ENCODE data around the gene TMEM170B.
"Not testable (repeated sequence)": the region's sequence is repeated elsewhere in the genome, so short reads cannot be mapped to it uniquely, and the experiment has no call there.

Gene TMEM170B

DNA sequence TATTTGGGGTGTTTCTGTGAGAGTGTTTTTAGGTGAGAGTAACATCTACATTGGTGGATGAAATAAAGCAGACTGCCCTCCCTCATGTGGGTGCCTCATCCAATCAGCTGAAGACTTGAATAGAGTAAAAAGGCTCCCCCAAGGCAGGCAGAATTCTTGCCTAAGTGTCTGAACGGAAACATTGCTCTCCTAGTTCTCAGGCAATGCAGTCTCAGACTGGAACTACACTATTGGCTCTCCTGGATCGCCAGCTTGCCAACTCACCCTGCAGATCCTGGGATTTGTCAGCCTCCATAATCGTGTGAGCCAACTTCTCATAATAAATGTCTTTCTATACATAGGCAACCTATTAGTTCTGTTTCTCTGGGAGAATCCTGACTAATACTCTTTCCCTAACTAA lies 5.5 kb upstream of the TMEM170B start:
- DNase-seq = no peak

- no peak for DNase-seq
Observed at GRCh38 chr6:11534561-11534960, 3.0 kb upstream of the TMEM170B start.

GRCh38 chr6:11535801-11536230 lies 1.7 kb upstream of the TMEM170B start:
- DNase-seq = no peak

- peak; percentile 11 for DNase-seq
Observed at GRCh38 chr6:11536795-11537194, 754 bp upstream of the TMEM170B start.

DNA sequence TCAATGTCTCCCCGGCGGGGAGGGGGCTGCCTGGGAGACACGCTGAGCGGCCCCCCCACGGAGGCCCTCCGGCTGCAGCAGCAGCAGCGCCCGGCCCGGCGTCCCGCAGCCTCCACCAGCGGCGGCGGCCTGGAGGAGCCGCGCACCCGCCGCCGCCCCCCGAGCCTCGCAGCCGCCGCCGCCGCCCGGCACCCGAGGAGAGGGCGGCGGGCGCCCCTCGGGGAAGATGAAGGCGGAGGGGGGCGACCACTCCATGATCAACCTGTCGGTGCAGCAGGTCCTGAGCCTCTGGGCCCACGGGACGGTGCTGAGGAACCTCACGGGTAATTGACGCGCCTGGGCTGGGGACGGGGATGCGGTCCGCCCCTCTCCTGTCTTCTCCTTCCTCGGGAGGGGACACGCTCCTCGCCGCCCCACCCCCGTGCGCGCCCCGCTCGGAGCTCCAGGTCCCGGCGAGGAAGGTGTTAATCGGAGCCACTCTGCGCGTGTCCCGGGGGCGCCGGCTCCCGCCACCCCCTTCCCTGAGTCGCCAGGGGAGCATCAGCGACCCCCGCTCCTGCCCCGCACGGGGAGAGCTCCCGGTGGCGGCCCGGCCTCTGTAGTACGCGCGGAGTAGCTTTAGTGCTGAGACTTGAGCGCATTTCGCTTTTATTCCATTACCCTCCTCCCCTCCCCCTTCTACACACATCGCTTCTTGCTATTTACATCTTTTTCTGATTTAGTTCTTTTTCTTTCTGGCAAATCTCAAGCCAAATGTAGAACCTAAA lies 686 bp downstream of the TMEM170B start:
- peak; percentile 34 for DNase-seq

- no peak for DNase-seq
Observed at GRCh38 chr6:11538819-11539468, 1.4 kb downstream of the TMEM170B start.

- DNase-seq = no peak
Observed at GRCh38 chr6:11542863-11543262, 5.3 kb downstream of the TMEM170B start.

DNA sequence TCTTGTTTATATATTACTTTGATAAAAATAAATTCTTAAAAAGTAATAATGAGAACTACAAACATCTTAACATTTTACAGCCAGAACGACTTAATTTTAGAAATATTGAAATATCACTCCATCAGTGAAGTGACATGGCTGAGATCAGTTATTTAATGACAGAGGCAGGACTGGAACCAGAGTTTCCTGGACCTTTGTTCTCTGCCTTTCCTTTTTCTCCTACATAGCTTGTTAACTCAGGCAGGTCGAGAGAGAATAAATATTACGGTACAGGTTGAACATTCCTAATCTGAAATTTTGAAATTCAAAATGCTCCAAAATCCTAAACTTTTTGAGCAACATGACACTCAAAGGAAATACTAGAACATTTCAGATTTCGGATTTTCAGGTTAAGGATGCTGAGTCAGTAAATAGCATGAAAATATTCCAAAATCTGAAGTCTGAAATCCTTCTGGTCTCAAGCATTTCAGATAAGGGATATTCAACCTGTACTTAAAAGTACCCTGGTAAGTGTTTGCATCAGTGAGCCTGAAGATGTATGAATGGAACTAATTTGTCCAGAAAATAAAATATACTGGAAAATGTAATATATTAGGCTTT lies 6.5 kb downstream of the TMEM170B start:
- no peak for DNase-seq

- not testable (repeated sequence) for DNase-seq
Observed at GRCh38 chr6:11547846-11548245, 10.3 kb downstream of the TMEM170B start.

DNA sequence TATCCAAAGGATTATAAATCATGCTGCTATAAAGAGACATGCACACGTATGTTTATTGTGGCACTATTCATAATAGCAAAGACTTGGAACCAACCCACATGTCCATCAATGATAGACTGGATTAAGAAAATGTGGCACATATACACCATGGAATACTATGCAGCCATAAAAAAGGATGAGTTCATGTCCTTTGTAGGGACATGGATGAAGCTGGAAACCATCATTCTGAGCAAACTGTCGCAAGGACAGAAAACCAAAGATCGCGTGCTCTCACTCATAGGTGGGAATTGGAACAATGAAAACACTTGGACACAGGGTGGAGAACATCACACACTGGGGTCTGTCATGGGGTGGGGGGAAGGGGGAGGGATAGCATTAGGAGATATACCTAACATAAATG lies 11.0 kb downstream of the TMEM170B start:
- DNase-seq = not testable (repeated sequence)

GRCh38 chr6:11551053-11551452 lies 13.5 kb downstream of the TMEM170B start:
- DNase-seq = no peak

GRCh38 chr6:11552442-11552841 lies 14.9 kb downstream of the TMEM170B start:
- no peak for DNase-seq

DNA sequence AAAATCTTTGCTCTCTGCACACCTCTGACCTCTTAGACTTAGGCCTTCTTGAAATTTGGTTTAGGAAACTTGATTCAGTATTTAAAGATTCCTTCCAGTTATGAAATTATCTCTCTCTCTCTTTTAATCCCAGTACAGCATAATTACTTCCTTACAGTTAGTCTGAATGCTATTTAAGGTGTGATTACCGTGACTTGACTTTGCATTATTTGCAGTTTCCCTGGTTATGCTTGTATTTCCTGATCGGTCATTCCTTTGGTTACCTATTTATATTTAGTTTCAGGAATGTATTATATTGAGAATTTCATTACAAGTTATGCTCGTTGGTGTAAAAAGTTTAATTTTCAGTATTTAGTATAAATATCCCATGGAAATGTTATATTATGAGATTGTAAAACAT lies 16.3 kb downstream of the TMEM170B start:
- DNase-seq = no peak

- no peak for DNase-seq
Observed at GRCh38 chr6:11556309-11556708, 18.8 kb downstream of the TMEM170B start.

DNA sequence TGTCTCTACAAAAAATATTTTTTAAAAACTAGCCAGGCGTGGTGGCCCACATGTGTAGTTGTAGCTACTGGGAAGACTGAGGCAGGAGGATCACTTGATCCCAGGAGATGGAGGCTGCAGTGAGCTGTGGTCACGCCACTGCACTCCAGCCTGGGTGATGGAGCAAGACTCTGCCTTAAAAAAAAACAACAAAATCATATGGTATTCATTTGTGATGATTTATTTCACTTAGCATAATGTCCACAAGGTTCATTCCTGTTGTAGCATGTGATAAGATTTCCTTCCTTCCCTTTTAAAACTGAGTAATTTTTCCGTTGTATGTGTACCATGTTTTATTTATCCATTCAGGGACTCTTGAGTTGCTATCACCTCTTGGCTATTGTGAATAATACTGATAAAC lies 26.2 kb downstream of the TMEM170B start:
- no peak for DNase-seq

GRCh38 chr6:11566609-11567008 lies 29.1 kb downstream of the TMEM170B start:
- DNase-seq = no peak

DNA sequence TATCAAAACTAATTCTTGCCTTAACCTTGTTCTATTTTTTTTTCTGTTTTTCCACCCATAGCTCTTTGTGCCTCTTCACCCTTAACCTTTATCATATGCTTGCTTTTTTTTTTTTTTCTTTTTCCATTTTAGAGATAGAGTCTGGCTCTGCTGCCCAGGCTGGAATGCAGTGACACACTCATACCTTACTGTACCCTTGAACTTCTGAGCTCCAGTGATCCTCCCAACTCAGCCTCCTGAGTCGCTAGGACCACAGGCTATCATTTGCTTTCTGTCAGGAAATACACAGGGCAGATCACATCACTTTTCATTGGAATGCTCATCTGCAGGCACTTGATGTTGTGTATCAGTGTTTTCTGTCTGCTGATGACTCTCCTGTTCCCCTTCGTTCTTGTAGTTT lies 33.5 kb downstream of the TMEM170B start:
- DNase-seq = no peak

- DNase-seq = peak; percentile 40
Observed at GRCh38 chr6:11575408-11576033, 38.0 kb downstream of the TMEM170B start.

GRCh38 chr6:11580686-11581405 lies 43.3 kb downstream of the TMEM170B start:
- DNase-seq = no peak

- DNase-seq = no peak
Observed at GRCh38 chr6:11584244-11584643, 46.7 kb downstream of the TMEM170B start.

GRCh38 chr6:11585426-11586016 lies 48.0 kb downstream of the TMEM170B start:
- no peak for DNase-seq

DNA sequence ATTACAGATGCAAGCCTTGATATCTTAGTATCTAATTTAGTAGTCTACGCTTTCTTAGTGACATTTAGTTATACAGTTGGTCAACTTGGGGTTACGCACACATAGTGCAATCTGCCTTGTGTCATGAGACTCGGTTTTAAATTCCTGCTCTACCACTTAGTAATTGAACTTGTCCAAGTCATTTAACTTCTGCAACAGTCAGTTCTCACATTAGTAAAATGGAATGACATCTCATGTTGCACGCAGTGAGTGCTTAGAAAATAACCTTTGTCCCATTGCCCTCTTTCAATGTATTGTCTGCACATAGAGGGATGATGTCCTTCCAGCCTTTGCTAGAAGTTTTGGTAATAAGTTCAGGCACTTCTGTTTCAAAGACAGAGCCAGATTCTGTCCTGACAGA lies 48.6 kb downstream of the TMEM170B start:
- DNase-seq = no peak

DNA sequence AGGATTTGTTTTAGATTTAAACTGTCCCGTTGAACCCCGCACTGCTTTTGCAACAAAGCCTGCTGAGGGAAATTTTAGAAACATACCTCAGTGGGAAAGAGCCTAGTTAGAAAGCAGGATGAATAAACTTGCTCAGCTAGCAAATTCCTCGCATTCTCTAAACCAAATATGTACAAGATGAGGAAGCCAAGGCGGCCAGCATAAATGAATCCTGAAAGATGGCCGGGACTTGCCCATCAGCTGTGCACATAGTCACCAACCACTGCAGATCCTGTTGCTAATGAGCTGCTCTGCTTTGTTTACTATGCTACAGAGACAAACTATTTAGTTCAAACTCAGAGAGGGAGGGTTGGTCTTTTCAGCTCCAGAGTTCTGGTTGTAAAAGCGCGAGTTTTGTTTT lies 49.0 kb downstream of the TMEM170B start:
- no peak for DNase-seq
